Smooth muscle cell (in vitro differentiated cells): ENCODE results near the gene GPSM1. TPM values are rescaled to one million over a fixed set of nuclear protein-coding genes. Genes with fewer than 3 reads are reported as not detected.

Experiments used
- DNase-seq: peaks from one replicate; lab custom pipeline; 2025; ENCODE audit not compliant: unreplicated experiment; lab: John Stamatoyannopoulos, UW
- H2AFZ ChIP-seq: fragments of 200-600 bp; sonication (generic); 2 replicates; pipeline ENCODE4 v1.6.0; 2016; ENCODE audit warnings: antibody characterized with exemption, low read depth, mild to moderate bottlenecking
- H3F3A ChIP-seq: fragments of 200-600 bp; sonication (generic); 2 replicates; pipeline ENCODE4 v1.6.0; 2017; ENCODE audit warnings: antibody characterized with exemption, low read depth
- H3K27ac ChIP-seq: fragments of 200-600 bp; sonication (generic); 2 replicates; pipeline ENCODE4 v1.5.1; 2016; ENCODE audit warnings: low read depth, mild to moderate bottlenecking
- H3K27me3 ChIP-seq: fragments of 200-600 bp; sonication (generic); 2 replicates; pipeline ENCODE4 v1.6.1; 2016; ENCODE audit warnings: low read depth, mild to moderate bottlenecking
- H3K36me3 ChIP-seq: fragments of 200-600 bp; sonication (generic); 2 replicates; pipeline ENCODE4 v1.5.1; 2016; ENCODE audit warnings: low read depth
- H3K4me1 ChIP-seq: fragments of 200-600 bp; sonication (generic); 2 replicates; pipeline ENCODE4 v1.5.1; 2016; ENCODE audit warnings: low read depth
- H3K4me2 ChIP-seq: fragments of 200-600 bp; sonication (generic); 2 replicates; pipeline ENCODE4 v1.6.0; 2016; ENCODE audit warnings: mild to moderate bottlenecking
- H3K4me3 ChIP-seq: fragments of 200-600 bp; sonication (generic); 2 replicates; pipeline ENCODE4 v1.5.1; 2016; ENCODE audit warnings: mild to moderate bottlenecking
- H3K79me2 ChIP-seq: fragments of 200-600 bp; sonication (generic); 2 replicates; pipeline ENCODE4 v1.6.0; 2016; ENCODE audit warnings: low read depth, mild to moderate bottlenecking
- H3K9ac ChIP-seq: fragments of 200-600 bp; sonication (generic); 2 replicates; pipeline ENCODE4 v1.6.0; 2016; ENCODE audit warnings: low read depth
- H3K9me3 ChIP-seq: fragments of 200-600 bp; sonication (generic); replicated peaks from 2 replicates; pipeline ENCODE4 v1.5.1; 2016; ENCODE audit warnings: low read depth
- H4K20me1 ChIP-seq: fragments of 200-600 bp; sonication (generic); 2 replicates; pipeline ENCODE4 v1.6.0; 2016; ENCODE audit warnings: low read depth
- CTCF ChIP-seq: fragments of 200-600 bp; sonication (generic); IDR thresholded peaks from 2 replicates; pipeline ENCODE4 v1.5.1; 2017; ENCODE audit warnings: borderline replicate concordance, mild to moderate bottlenecking, antibody characterized with exemption; ENCODE audit not compliant: insufficient read depth, poor library complexity, severe bottlenecking
- WGBS: methylation state at CpG from one replicate; pipeline ENCODE4 v1.1.7; 2016; ENCODE audit warnings: low lambda C conversion rate; 5-methylcytosine and 5-hydroxymethylcytosine counted together
- polyA plus RNA-seq: library from polyadenylated mRNA; unstranded; fragments of >200 nt; fragmentation: Nextera tagmentation; extraction: Ambion mirVana; gene quantifications from 2 replicates; pipeline ENCODE4 v1.2.1, GENCODE V29; 2016
- total RNA-seq: library from RNA; depleted of rRNA; stranded (reverse); fragments of >200 nt; gene quantifications from 2 replicates; pipeline ENCODE4 v1.2.3, GENCODE V29; 2014

The GPSM1 gene
- total and polyA plus RNA-seq, 2 experiments from 2014 or later = 21.1 to 45.9 TPM

- Histone ChIP-seq H4K20me1 (no peaks in the 10 kb centered on the region), H3K4me1 (no peaks in the 10 kb centered on the region), H2AFZ (no peak overlapping the region), H3K9me3 (no peaks in the 10 kb centered on the region), H3K4me3 (no peak overlapping the region), H3F3A (no peaks in the 10 kb centered on the region), H3K36me3 (no peaks in the 10 kb centered on the region), H3K9ac (no peak overlapping the region), H3K27ac (no peak overlapping the region), H3K4me2 (no peak overlapping the region), H3K79me2 (no peaks in the 10 kb centered on the region), H3K27me3 (no peaks in the 10 kb centered on the region)
- no peak for DNase-seq
- 88% methylated on average over 30 of the region's 30 CpGs for WGBS
- no peak for TF ChIP-seq CTCF
These were observed 37.5 kb upstream of the GPSM1 start for GRCh38 chr9:136289651-136290507.

- no peak for TF ChIP-seq CTCF
- WGBS = 93% methylated on average over 24 of the region's 31 CpGs
- H2AFZ ChIP-seq = no peak overlapping the region
These were observed 36.8 kb upstream of the GPSM1 start for GRCh38 chr9:136290508-136291000.

DNA sequence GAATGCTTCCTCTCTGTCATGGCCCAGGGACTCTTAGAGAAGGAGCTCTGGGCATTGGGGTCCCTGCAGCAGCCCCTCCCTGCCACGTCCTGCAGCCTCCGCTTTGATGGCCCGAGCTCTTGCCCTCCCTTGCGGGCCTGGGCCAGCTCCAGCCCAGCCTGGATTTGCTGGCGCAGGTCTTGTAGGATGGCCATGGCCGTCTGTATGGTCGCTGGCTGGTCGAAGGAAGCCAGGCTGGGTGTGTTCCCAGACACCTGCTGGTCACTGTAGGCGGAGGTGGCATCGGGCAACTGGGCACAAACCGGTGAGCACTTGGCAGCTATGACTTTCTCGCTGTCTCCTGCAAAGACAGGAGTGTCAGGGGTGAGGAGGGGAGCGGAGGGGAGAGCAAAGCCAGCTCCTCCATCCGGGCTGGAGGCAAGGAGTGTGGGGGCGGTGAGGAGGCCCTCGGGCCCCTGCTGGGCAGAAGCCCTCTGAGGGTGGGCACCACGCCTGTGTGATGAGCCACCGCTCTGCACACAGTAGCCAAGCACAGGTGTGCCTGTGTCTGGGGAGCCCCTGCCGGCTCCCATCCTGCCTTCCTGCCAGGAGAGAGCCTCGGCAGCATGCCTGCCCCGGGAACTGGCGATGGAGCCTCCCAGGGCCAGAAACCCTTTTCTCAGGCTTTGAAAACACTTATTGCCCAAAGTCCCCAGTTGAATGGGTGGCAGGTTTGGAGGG lies 35.9 kb upstream of the GPSM1 start:
- no peaks in the 10 kb centered on the region for H3K4me1 ChIP-seq
- no peaks in the 10 kb centered on the region for H3K27me3 ChIP-seq
- no peak overlapping the region for H3K27ac ChIP-seq
- H3K79me2 ChIP-seq = no peaks in the 10 kb centered on the region
- no peaks in the 10 kb centered on the region for H3K36me3 ChIP-seq
- H3F3A ChIP-seq = no peaks in the 10 kb centered on the region
- H3K4me3 ChIP-seq = no peak overlapping the region
- WGBS = 87% methylated on average over 22 of the region's 22 CpGs
- H2AFZ ChIP-seq = no peak overlapping the region
- H3K4me2 ChIP-seq = no peak overlapping the region
- no peak for DNase-seq
- no peaks in the 10 kb centered on the region for H4K20me1 ChIP-seq
- no peaks in the 10 kb centered on the region for H3K9me3 ChIP-seq
- no peak overlapping the region for H3K9ac ChIP-seq
- no peak for TF ChIP-seq CTCF

More at GRCh38 chr9:136290508-136291000, 36.8 kb upstream of the GPSM1 start:
- Histone ChIP-seq H3K27me3 (no peaks in the 10 kb centered on the region), H3K9ac (no peak overlapping the region), H3K4me3 (no peak overlapping the region), H3K4me2 (no peak overlapping the region), H4K20me1 (no peaks in the 10 kb centered on the region), H3K4me1 (no peaks in the 10 kb centered on the region), H3K9me3 (no peaks in the 10 kb centered on the region), H3F3A (no peaks in the 10 kb centered on the region), H3K36me3 (no peaks in the 10 kb centered on the region), H3K27ac (no peak overlapping the region), H3K79me2 (no peaks in the 10 kb centered on the region)
- DNase-seq = no peak
